NB4 (cell line): ENCODE measurements around the gene KDM6B.

ENCODE experiments used
- POLR2A ChIP-seq: IDR thresholded peaks from 2 replicates; pipeline ENCODE4 v1.6.1; 2011; ENCODE audit warnings: mild to moderate bottlenecking; ENCODE audit not compliant: insufficient read length; ENCODE audit errors: extremely low read depth
- TF ChIP-seq, protein P1 (sequence below): IDR thresholded peaks from one replicate; pipeline ENCODE4 v1.5.1; 2012; ENCODE audit warnings: low read depth, low read length

GRCh38 chr17:7833795-7834541 lies at the start of gene KDM6B:
- TF ChIP-seq, protein P1, sequence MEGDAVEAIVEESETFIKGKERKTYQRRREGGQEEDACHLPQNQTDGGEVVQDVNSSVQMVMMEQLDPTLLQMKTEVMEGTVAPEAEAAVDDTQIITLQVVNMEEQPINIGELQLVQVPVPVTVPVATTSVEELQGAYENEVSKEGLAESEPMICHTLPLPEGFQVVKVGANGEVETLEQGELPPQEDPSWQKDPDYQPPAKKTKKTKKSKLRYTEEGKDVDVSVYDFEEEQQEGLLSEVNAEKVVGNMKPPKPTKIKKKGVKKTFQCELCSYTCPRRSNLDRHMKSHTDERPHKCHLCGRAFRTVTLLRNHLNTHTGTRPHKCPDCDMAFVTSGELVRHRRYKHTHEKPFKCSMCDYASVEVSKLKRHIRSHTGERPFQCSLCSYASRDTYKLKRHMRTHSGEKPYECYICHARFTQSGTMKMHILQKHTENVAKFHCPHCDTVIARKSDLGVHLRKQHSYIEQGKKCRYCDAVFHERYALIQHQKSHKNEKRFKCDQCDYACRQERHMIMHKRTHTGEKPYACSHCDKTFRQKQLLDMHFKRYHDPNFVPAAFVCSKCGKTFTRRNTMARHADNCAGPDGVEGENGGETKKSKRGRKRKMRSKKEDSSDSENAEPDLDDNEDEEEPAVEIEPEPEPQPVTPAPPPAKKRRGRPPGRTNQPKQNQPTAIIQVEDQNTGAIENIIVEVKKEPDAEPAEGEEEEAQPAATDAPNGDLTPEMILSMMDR = no peak
- no peak for TF ChIP-seq POLR2A
